Measurements from ENCODE around the gene GPR171. TPM values are rescaled to one million over a fixed set of nuclear protein-coding genes. Genes with fewer than 3 reads are reported as not detected.
"Not testable (repeated sequence)": the region's sequence is repeated elsewhere in the genome, so short reads cannot be mapped to it uniquely, and the experiment has no call there.

Gene GPR171
- total RNA-seq, 2 experiments from 2014 or later: 91.8 to 101 TPM

DNA sequence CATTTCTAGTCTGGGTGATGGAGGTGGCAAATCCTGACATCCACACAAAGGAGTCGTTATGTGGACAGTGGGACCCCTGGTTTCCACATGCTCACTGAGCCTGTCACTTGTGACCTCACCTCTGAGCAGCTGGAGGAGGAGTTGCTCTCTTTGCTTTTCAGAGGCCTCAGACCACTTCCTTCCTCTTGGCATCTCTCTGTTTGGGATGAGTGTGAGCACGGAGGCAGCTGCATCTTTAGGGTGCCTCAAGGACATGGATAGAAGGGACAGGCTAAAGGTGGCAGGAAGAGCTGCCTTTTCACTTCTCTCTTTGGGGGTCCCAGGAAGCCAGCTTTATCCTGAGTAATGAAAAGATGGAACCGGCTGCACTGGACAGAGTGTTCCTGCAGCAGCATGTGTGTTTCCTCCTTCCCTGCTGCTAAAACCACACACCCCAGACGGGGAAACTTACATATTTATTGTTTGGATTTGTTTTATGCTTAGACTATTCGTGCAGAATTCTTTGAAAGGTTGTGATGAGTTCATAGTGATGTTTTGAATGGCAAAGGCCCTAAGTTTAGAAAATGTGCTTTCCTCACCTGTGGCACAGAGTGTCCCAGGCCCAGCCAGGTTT is 31.8 kb downstream of the GPR171 start:
- peaks cover 46% of the 10 kb centered on the region for H3K4me1 Mint-ChIP-seq (ENCODE audit: low read depth)
- H3K9me3 Mint-ChIP-seq: no peaks in the 10 kb centered on the region
- CTCF ChIA-PET: interaction anchor here (0.6 to 7.7 kb wide), 14 partner anchors 9 to 155 kb away, joined by 3 to 165 read pairs (median 4); partner anchors contain the start of gene P2RY14
- POLR2A ChIA-PET: interaction anchor here (0.7 to 5.8 kb wide), 11 partner anchors 11 to 56 kb away, joined by 3 to 49 read pairs (median 4); partner anchors contain the start of gene GPR171
- TF ChIP-seq, protein P1, sequence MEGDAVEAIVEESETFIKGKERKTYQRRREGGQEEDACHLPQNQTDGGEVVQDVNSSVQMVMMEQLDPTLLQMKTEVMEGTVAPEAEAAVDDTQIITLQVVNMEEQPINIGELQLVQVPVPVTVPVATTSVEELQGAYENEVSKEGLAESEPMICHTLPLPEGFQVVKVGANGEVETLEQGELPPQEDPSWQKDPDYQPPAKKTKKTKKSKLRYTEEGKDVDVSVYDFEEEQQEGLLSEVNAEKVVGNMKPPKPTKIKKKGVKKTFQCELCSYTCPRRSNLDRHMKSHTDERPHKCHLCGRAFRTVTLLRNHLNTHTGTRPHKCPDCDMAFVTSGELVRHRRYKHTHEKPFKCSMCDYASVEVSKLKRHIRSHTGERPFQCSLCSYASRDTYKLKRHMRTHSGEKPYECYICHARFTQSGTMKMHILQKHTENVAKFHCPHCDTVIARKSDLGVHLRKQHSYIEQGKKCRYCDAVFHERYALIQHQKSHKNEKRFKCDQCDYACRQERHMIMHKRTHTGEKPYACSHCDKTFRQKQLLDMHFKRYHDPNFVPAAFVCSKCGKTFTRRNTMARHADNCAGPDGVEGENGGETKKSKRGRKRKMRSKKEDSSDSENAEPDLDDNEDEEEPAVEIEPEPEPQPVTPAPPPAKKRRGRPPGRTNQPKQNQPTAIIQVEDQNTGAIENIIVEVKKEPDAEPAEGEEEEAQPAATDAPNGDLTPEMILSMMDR (IDR thresholded peaks at IDR 0.05): no peak
- H3K27ac Mint-ChIP-seq: peak overlapping the region; percentile 86
- intact Hi-C loops (cut with micrococcal nuclease): no loop called here
- H3K4me3 Mint-ChIP-seq: peak overlapping the region; percentile 31
- H3K27me3 Mint-ChIP-seq: no peaks in the 10 kb centered on the region
- peaks cover 2% of the 10 kb centered on the region for H3K36me3 Mint-ChIP-seq (ENCODE audit: low read depth)
- ATAC-seq (peak; percentile 81), DNase-seq (peak; percentile 73)

DNA sequence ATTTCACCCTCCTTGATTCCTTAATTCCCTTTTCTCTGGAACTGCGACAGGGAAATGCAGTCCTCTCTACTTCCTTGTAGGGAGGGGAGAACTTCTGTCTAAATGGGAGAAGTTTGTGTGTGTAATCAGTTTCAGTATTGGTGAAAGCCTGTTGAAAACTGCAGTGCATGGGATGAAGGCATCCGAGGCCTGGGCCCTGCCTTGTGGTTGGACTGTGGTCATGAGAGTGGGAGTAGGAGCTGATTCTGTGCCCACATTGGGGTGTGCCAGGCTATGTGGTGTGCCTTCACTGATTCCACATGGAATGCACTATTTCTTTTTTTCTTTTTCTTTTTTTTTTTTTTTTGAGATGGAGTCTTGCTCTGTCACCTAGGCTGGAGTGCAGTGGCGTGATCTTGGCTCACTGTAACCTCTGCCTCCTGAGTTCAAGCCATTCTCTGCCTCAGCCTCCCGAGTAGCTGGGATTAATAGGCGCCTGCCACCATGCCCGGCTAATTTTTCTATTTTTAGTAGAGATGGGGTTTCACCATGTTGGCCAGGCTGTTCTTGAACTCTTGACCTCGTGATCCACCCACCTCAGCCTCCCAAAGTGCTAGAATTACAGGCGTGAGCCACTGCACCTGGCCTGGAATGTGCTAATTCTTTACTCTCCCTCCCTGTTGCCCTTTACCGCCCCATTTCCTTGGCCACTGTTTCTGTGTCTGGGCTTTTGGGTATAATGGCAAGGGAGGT is 32.9 kb downstream of the GPR171 start:
- H3K36me3 Mint-ChIP-seq (ENCODE audit: low read depth); H3K9me3 Mint-ChIP-seq; H3K27me3 Mint-ChIP-seq: not testable (repeated sequence)
- ATAC-seq: peak; percentile 27
- Mint-ChIP-seq H3K4me3 (peak overlapping the region; percentile 31), H3K4me1 (ENCODE audit: low read depth) (peaks cover 46% of the 10 kb centered on the region), H3K27ac (peak overlapping the region; percentile 86)
- peak; percentile 62 for DNase-seq
- intact Hi-C loops (cut with micrococcal nuclease): loop anchor here (2.0 kb wide), 2 partner anchors 35 to 57 kb away; no protein-coding TSS in a partner anchor
- ChIA-PET POLR2A (interaction anchor here (1.8 to 5.8 kb wide), 3 partner anchors 12 to 37 kb away, joined by 4 to 49 read pairs (median 7); partner anchors contain the start of gene GPR171), CTCF (interaction anchor here (2.2 to 7.7 kb wide), 5 partner anchors 31 to 109 kb away, joined by 5 to 165 read pairs (median 33); partner anchors contain the start of gene P2RY14)

DNA sequence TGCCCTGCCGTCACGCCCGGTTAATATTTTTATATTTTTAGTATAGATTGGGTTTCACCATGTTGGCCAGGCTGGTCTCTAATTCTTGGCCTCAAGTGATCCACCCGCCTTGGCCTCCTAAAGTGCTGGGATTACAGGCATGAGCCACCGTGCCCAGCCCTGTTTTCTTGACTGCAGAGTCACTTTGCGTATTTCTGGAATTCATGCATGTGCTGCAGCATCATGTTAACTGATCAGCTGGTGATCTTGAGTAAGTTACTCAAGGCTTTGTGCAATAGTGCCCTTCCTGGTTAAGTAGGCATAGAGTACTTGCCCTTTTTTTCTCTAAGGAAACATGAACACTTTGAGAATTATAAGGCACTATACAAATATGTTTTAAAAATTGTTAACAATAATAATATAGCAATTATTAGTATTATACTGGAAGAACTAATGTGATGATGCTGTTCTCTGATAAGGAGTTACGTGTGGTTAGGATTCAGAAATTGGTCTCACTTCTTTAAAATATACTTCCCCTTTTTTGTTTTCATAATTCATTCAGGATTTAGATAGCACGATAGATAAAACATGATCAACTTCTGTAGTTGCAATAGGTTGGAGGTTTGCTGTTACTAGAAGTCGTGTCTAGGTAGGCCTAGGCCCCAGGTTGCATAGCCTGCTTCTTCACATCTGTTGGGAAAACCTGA is 33.6 kb downstream of the GPR171 start:
- Mint-ChIP-seq H3K27me3 (no peaks in the 10 kb centered on the region), H3K4me3 (no peak overlapping the region), H3K9me3 (no peaks in the 10 kb centered on the region), H3K4me1 (ENCODE audit: low read depth) (peaks cover 46% of the 10 kb centered on the region), H3K36me3 (ENCODE audit: low read depth) (peaks cover 2% of the 10 kb centered on the region), H3K27ac (peak overlapping the region; percentile 86)
- ATAC-seq (no peak), DNase-seq (no peak)
- ChIA-PET CTCF (interaction anchor here (0.6 to 7.7 kb wide), 16 partner anchors 8 to 668 kb away, joined by 3 to 165 read pairs (median 13); partner anchors contain the start of genes GPR171, P2RY13 and P2RY14), POLR2A (interaction anchor here (1.5 to 5.8 kb wide), 3 partner anchors 13 to 36 kb away, joined by 3 to 49 read pairs (median 4); partner anchors contain the start of gene GPR171)
- intact Hi-C loops (cut with micrococcal nuclease): loop anchor here (2.0 kb wide), 2 partner anchors 35 to 57 kb away; no protein-coding TSS in a partner anchor
- TF ChIP-seq, protein P1 (IDR thresholded peaks at IDR 0.05): no peak

DNA sequence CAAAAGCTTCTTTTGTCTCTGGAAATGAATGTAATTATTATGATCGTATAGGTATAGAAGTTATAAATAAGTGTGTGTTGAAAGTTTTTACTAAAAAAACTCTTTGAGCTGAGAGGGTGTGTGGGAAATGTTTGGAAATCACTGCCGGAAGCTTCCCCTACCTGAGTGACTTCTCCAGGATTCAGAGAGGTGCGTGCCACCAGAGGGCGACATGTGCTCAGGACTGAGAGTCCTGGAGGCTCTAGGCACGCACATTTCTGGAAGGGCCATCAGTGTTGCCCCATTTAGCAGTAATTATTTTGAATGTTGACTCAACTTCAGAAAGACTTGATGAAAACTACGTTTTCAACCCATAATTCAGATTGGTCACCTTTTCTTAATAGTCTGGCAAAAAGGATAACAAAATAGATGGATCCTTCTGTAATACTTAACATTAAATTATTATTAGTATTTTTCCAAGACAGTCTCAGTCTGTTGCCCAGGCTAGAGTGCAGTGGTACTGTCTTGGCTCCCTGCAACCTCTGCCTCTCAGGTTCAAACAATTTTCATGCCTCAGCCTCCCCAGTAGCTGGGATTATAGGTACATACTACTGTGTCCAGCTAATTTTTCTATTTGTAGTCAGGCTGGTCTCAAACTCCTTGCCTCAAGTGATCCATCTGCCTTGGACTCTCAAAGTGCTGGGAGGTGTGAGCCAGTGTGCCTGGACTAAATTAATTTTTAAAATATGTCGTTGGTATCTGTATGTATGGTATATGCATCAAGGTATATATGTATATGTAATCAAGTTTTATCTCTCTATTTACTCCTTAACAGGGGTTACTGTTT is 34.5 kb downstream of the GPR171 start:
- CTCF ChIA-PET: interaction anchor here (0.6 to 7.7 kb wide), 53 partner anchors 9 to 1115 kb away, joined by 3 to 165 read pairs (median 5); partner anchors contain the start of genes GPR171, P2RY13 and P2RY14
- Mint-ChIP-seq H3K4me1 (ENCODE audit: low read depth) (peaks cover 43% of the 10 kb centered on the region), H3K4me3 (no peak overlapping the region), H3K9me3 (no peaks in the 10 kb centered on the region), H3K36me3 (ENCODE audit: low read depth) (peaks cover 2% of the 10 kb centered on the region), H3K27me3 (no peaks in the 10 kb centered on the region), H3K27ac (peak overlapping the region; percentile 27)
- DNase-seq (peak; percentile 92), ATAC-seq (peak; percentile 65)
- POLR2A ChIA-PET: interaction anchor here (0.6 to 5.8 kb wide), 10 partner anchors 11 to 114 kb away, joined by 3 to 49 read pairs (median 3); partner anchors contain the start of gene GPR171
- intact Hi-C loops (cut with micrococcal nuclease): loop anchor here (1.0 to 2.0 kb wide), 3 partner anchors 36 to 115 kb away; no protein-coding TSS in a partner anchor
- TF ChIP-seq, protein P1 (IDR thresholded peaks at IDR 0.05): peak; percentile 85

Data from activated CD8-positive, alpha-beta T cell treated with anti-CD3 and anti-CD28 coated beads for 36 hours (primary cell).